Ishikawa (cell line): Measurements from ENCODE around the gene NCKAP1.

Experiments used
- RAD21 ChIP-seq: IDR thresholded peaks from 2 replicates; pipeline ENCODE4 v1.6.1; 2012; ENCODE audit warnings: low read depth
- TAF1 ChIP-seq: IDR thresholded peaks from 2 replicates; pipeline ENCODE4 v1.6.1; 2012; ENCODE audit warnings: low read depth, mild to moderate bottlenecking
- TF ChIP-seq, protein P1 (sequence below): IDR thresholded peaks from 2 replicates; pipeline ENCODE4 v1.6.1; 2012
- TF ChIP-seq, protein P2 (sequence below): IDR thresholded peaks from 2 replicates; pipeline ENCODE4 v1.6.1; 2012; ENCODE audit warnings: low read depth, mild to moderate bottlenecking

DNA sequence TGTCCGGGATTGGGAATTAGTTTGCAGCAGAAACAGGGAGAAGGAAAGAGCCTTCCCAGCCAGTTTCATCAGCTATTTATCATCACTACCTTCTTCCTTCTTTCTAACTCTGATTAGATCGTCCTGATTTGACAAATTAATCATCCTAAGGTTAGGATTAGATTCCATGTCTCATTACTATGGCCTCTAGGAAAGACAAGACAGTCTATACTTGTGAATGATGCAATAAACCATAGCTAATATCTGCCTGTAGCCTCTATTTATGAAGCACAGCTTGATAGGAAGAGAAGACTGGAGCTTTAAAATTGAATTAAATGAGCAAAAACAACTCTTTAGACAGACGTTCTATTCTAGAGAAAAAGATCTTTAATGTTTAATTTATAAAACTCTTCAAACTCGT, 146.6 kb downstream of the NCKAP1 start:
- TF ChIP-seq, protein P1, sequence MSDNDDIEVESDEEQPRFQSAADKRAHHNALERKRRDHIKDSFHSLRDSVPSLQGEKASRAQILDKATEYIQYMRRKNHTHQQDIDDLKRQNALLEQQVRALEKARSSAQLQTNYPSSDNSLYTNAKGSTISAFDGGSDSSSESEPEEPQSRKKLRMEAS, result no peak
- no peak for TF ChIP-seq RAD21
- TF ChIP-seq TAF1, result no peak
- TF ChIP-seq, protein P2, sequence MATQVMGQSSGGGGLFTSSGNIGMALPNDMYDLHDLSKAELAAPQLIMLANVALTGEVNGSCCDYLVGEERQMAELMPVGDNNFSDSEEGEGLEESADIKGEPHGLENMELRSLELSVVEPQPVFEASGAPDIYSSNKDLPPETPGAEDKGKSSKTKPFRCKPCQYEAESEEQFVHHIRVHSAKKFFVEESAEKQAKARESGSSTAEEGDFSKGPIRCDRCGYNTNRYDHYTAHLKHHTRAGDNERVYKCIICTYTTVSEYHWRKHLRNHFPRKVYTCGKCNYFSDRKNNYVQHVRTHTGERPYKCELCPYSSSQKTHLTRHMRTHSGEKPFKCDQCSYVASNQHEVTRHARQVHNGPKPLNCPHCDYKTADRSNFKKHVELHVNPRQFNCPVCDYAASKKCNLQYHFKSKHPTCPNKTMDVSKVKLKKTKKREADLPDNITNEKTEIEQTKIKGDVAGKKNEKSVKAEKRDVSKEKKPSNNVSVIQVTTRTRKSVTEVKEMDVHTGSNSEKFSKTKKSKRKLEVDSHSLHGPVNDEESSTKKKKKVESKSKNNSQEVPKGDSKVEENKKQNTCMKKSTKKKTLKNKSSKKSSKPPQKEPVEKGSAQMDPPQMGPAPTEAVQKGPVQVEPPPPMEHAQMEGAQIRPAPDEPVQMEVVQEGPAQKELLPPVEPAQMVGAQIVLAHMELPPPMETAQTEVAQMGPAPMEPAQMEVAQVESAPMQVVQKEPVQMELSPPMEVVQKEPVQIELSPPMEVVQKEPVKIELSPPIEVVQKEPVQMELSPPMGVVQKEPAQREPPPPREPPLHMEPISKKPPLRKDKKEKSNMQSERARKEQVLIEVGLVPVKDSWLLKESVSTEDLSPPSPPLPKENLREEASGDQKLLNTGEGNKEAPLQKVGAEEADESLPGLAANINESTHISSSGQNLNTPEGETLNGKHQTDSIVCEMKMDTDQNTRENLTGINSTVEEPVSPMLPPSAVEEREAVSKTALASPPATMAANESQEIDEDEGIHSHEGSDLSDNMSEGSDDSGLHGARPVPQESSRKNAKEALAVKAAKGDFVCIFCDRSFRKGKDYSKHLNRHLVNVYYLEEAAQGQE, result no peak
